ENCODE measurements around the gene SUSD1. TPM values are rescaled to one million over a fixed set of nuclear protein-coding genes. Genes with fewer than 3 reads are reported as not detected.

SUSD1 gene
- total RNA-seq, 4 donors from 2014 or later, result 2.6 to 6.2 (median 3.4) TPM

- WGBS, 2 donors, result 49 to 68% methylated on average over 10 of the region's 10 CpGs
- no peak overlapping the region for H3K4me3 ChIP-seq (ENCODE audit: low read depth, poor library complexity, severe bottlenecking)
- TF ChIP-seq POLR2A (IDR thresholded peaks at IDR 0.05), result no peak
- no peak for TF ChIP-seq CTCF (IDR thresholded peaks at IDR 0.05)
- peak in 1 of 2 donors; percentile 8 for DNase-seq (ENCODE audit: low spot score in 2 of 2)
- intact Hi-C loops (cut with DNase I; ENCODE audit: low total_unique reads), result loop anchor here (5.0 kb wide), 1 partner anchor 238 kb away; no protein-coding TSS in a partner anchor
Observed at GRCh38 chr9:112119225-112120029, 55.7 kb downstream of the SUSD1 start.

DNA sequence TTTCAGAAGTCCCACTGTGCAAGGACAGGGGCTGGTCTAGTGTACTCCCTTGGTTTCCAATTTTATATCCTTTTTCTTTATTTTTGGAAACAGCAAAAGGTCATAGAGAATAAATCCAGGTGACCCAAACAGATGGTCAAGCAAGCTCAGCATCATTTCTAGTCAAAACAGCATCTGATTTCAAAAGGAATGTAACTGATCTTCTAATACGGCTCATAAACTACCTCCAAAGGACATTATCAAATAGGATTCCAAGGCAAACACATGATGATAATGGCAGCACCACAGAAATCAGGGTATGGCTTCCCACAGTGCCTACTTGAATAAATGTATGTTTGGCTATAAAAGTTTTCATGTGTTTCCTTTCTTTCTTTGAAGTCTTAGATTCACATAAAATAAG is 57.1 kb downstream of the SUSD1 start:
- intact Hi-C loops (cut with DNase I; ENCODE audit: low total_unique reads), result loop anchor here (5.0 kb wide), 1 partner anchor 239 kb away; no protein-coding TSS in a partner anchor
- WGBS, 2 donors, result 86 to 94% methylated on average over 1 of the region's 1 CpG

DNA sequence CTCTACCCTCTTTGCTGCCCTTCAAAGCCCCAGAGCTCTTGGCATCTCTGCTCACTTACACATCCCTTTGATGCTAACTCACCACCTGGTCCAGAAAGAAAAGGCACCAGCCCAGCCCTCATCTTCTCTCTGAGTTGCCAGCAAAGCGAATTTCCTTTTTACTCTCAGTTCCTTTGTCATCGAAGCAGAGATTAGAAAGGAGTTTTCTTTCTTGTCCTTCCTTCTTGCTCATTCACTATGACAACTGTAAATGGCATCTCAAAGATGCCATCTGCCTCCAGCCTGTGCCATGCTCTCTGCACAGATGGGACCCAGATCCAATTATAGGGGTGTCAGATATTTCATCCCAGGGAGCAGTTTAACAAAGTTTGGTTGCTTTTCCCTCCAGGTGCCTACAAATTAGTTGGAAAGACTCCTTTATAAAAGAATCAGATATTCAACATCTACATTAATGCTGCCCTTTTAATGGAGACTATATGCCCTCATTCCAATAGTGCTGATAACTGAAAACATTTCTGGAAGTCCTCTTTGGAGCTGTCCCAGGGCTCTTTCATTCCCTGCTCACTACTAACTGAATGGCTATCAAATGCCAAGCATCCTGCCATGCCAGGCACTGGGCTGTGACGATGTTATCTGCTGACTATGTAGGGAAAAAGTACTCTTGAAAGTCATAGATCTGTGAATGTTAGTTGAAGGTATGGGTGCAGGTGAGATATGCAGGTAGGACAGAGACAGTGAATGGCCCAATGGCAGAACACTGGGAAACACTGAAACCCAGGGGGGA is 58.9 kb downstream of the SUSD1 start:
- 79 to 80% methylated on average over 3 of the region's 3 CpGs for WGBS, 2 donors
- H3K4me3 ChIP-seq (ENCODE audit: low read depth, poor library complexity, severe bottlenecking), result no peak overlapping the region
- DNase-seq (ENCODE audit: low spot score in 2 of 2), result no peak
- intact Hi-C loops (cut with DNase I; ENCODE audit: low total_unique reads), result loop anchor here (5.0 kb wide), 1 partner anchor 241 kb away; no protein-coding TSS in a partner anchor
- TF ChIP-seq CTCF (IDR thresholded peaks at IDR 0.05), result no peak
- no peak for TF ChIP-seq POLR2A (IDR thresholded peaks at IDR 0.05)

More for the DNA sequence above, 57.1 kb downstream of the SUSD1 start:
- DNase-seq (ENCODE audit: low spot score in 2 of 2), result no peak
- TF ChIP-seq CTCF (IDR thresholded peaks at IDR 0.05) (no peak), POLR2A (IDR thresholded peaks at IDR 0.05) (no peak)
- no peak overlapping the region for H3K4me3 ChIP-seq (ENCODE audit: low read depth, poor library complexity, severe bottlenecking)

DNA sequence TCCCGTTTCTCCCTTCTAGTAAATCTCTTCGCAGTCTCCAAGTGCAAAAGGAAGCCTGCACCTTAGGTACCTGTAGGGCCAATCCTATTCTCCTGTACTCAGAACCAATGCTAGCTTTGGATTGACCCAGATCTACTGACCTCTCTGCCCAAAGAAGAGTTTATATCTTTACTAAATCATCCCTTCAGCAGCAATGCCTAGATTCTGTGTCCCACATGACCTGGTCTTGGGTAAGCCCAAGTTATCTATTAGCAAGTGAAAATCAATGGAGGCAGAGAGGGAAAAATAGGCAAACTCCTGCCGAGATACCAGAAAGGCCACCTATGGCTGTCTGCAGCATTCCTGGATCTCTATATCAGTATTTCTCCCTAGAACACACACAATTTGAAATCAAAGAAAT is 60.0 kb downstream of the SUSD1 start:
- intact Hi-C loops (cut with DNase I; ENCODE audit: low total_unique reads), result loop anchor here (5.0 kb wide), 1 partner anchor 242 kb away; no protein-coding TSS in a partner anchor
- TF ChIP-seq POLR2A (IDR thresholded peaks at IDR 0.05) (no peak), CTCF (IDR thresholded peaks at IDR 0.05) (no peak)
- WGBS, 2 donors, result 67 to 83% methylated on average over 3 of the region's 3 CpGs
- H3K4me3 ChIP-seq (ENCODE audit: low read depth, poor library complexity, severe bottlenecking), result no peak overlapping the region
- DNase-seq (ENCODE audit: low spot score in 2 of 2), result no peak

DNA sequence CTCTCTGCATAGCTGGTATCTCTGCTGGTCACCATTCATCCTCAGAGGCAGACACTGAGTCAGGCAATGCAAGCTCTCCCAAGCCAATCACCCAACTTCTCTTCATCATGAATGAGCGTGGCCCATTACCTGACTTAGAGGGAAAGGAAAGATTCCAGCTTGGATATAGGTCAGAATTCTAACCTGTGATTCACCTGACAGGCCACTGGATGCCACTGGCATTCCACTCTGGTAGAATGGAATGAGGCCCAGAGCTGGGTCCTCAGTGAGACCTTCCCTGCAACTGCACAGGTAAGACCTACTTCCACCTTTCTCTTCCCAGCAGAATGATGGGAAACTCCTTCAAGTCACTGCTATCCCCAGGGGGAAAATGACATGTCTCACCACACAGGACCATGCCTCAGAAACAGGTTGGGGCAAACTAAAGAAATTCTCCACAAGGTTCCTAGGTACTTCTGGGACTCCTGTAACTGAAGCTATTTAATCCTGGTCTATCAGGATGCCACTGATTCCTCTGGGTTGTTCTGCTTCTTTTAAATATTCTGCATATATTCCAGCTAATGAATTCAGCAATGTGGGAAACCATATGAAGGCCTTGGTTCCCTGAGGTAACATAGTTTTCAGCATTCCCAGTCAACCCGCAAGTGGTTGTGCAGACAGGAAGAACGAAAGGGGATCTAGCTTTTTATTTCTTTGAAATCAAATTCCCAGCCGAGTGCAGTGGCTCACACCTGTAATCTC is 62.0 kb downstream of the SUSD1 start:
- intact Hi-C loops (cut with DNase I; ENCODE audit: low total_unique reads), result no loop called here
- no peak overlapping the region for H3K4me3 ChIP-seq (ENCODE audit: low read depth, poor library complexity, severe bottlenecking)
- TF ChIP-seq CTCF (IDR thresholded peaks at IDR 0.05) (no peak), POLR2A (IDR thresholded peaks at IDR 0.05) (no peak)
- 65 to 66% methylated on average over 4 of the region's 4 CpGs for WGBS, 2 donors
- no peak for DNase-seq (ENCODE audit: low spot score in 2 of 2)

Measured in lower leg skin (tissue), 4 donors.